Fibroblast of pulmonary artery (primary cell): Measurements from ENCODE around the gene PODXL.
"Not testable (repeated sequence)": the region's sequence is repeated elsewhere in the genome, so short reads cannot be mapped to it uniquely, and the experiment has no call there.

Experiments used
- DNase-seq: peaks from one replicate; pipeline ENCODE4 v3.0.0-alpha.2; 2010; ENCODE audit warnings: low read depth
- H3K4me3 ChIP-seq: replicated peaks from 2 replicates; pipeline ENCODE4 v1.5.1; 2011; ENCODE audit warnings: low read depth, mild to moderate bottlenecking, control low read depth, low read length, moderate library complexity
- TF ChIP-seq, protein P1 (sequence below): IDR thresholded peaks from 2 replicates; pipeline ENCODE4 v1.5.1; 2011; ENCODE audit warnings: mild to moderate bottlenecking, control low read depth, low read length, inconsistent platforms; ENCODE audit errors: missing control alignments

PODXL gene

DNA sequence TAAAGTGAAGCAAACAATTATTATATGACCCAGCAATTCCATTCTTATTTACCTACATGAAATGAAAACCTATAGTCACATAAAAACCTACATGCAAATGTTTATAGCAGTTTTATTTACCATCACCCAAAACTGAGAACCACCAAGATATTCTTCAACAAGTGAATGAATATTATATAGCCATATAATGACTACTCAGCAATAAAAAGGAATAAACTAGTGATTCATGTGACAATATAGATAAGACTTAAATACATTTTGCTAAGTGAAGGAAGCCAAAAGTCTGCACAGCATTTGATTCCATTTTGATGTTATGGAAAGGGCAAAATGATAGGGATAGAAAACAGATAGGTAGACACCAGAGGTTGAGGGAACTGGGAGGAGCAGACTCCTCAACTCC, 31.7 kb downstream of the PODXL start:
- DNase-seq: no peak
- TF ChIP-seq, protein P1, sequence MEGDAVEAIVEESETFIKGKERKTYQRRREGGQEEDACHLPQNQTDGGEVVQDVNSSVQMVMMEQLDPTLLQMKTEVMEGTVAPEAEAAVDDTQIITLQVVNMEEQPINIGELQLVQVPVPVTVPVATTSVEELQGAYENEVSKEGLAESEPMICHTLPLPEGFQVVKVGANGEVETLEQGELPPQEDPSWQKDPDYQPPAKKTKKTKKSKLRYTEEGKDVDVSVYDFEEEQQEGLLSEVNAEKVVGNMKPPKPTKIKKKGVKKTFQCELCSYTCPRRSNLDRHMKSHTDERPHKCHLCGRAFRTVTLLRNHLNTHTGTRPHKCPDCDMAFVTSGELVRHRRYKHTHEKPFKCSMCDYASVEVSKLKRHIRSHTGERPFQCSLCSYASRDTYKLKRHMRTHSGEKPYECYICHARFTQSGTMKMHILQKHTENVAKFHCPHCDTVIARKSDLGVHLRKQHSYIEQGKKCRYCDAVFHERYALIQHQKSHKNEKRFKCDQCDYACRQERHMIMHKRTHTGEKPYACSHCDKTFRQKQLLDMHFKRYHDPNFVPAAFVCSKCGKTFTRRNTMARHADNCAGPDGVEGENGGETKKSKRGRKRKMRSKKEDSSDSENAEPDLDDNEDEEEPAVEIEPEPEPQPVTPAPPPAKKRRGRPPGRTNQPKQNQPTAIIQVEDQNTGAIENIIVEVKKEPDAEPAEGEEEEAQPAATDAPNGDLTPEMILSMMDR: no peak
- H3K4me3 ChIP-seq: no peak overlapping the region

DNA sequence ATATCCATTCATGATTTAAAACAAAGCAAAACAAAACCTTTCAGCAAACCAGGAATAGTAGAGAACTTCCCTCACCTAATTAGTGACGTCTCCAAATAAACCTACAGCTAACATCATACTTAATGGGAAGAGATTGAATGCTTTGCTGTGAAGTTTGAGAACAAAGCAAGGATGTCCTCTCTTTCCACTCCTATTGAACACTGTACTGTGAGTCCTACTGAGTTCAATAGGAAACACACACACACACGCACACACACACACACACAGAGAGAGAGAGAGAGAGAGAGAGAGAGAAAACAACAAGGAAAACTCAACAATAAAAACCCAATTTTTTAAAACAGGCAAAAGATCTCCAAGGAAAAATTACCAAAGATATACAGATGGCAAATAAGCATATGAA, 32.3 kb downstream of the PODXL start:
- no peak overlapping the region for H3K4me3 ChIP-seq
- no peak for DNase-seq
- TF ChIP-seq, protein P1: no peak

- no peak overlapping the region for H3K4me3 ChIP-seq
- no peak for DNase-seq
- TF ChIP-seq, protein P1: no peak
Observed at GRCh38 chr7:131522325-131522930, 34.0 kb downstream of the PODXL start.

DNA sequence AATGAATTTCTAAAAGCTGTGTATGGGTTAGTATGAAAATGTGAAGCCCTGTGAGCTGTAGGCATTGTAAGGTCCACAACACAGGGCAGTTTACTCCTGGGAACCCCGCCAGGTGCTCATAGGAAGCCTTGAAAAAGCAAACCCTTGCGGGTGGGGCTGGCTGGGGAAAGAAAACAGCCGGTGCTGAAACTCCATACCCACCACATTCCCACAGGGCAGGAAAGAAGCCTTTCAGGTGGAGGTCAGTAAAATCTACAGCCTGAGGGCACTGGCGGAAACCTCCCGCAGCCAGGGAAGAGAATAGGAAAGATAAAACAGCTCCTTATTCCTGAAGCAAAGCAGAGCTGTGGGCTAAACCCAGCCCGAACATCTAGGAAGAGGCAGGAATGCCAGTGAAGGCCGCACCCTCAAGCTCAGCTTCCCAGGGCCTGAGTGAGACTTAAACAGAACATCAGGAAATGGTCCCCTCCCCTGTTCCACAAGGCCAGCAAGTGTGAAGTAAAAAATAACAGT, 34.7 kb downstream of the PODXL start:
- DNase-seq: no peak
- TF ChIP-seq, protein P1: no peak
- no peak overlapping the region for H3K4me3 ChIP-seq

DNA sequence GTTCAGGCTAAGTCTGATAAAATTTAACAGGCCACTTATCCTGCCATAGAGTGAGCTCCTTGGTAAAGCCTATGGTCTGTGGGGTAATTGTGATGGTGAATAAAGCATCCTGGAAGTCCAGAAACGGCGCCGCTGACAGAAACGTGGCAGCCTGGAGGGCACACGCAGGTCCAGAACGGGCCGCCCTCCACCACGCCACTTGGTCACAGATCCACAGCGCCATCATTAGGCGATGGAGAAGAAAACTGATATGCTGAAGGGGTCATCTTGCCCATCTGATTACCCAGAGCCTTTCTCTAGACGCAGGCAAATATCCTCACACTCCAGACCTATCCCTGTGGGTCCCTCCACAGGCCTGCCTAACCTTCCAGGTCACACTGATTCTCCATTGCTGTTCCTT, 37.8 kb downstream of the PODXL start:
- H3K4me3 ChIP-seq: no peak overlapping the region
- TF ChIP-seq, protein P1: no peak
- no peak for DNase-seq

DNA sequence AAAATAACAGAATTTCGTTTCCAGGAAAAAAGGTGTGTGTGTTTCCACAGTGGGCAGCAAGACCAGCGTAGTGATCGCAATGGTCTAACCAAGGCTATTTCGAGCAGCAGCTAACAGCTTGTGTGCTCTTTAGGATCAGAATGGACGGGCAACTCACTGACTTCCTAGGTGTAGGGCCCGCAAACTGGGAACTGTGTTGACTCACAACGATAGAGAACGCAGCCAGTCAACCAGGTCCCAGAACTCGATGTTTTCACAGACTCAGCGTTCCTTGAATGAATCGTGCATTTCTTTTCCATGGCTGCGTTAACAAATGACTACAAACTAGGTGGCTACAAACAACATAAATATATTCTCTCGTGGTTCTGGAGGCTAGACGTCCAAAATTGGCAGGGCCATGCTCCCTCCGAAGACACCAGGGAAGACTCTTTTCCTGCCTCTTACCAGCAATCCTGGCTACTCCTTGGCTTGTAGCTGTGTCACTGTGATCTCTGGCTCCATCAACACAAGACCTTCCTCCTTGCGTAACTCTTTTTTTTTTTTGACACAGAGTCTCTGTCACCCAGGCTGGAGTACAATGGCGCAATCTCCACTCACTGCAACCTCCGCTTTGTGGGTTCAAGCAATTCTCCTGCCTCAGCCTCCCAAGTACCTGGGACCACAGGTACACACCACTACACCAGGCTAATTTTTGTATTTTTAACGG, 39.1 kb downstream of the PODXL start:
- no peak for DNase-seq
- TF ChIP-seq, protein P1: no peak
- H3K4me3 ChIP-seq: no peak overlapping the region

- not testable (repeated sequence) for H3K4me3 ChIP-seq, DNase-seq
Observed at GRCh38 chr7:131515471-131515870, 41.0 kb downstream of the PODXL start.
